GM12878 (cell line): Measurements from ENCODE around the gene RPGRIP1L. TPM values are rescaled to one million over a fixed set of nuclear protein-coding genes. Genes with fewer than 3 reads are reported as not detected.

Source experiments
- ATAC-seq: fragments of 200-7000 bp; cut with Tn5 transposase; 3 replicates; pipeline ENCODE4 v1.9.1; 2020; ENCODE audit warnings: mild to moderate bottlenecking, moderate library complexity
- BruUV-seq: library from RNA; stranded (reverse); fragments of 400-500 nt; replicated peaks from 2 replicates; lab custom pipeline; 2021; lab: Mats Ljungman, UMichigan
- CTCF ChIA-PET: fragments of 300-600 bp; sonication (Branson Sonifier 250); formaldehyde crosslinking; extraction: SDS; loops from one replicate; lab custom pipeline; 2021; ENCODE audit warnings: inconsistent platforms; lab: Yijun Ruan, JAX
- POLR2A ChIA-PET: fragments of 350-600 bp; formaldehyde crosslinking; extraction: SDS; loops from one replicate; lab custom pipeline; 2021; ENCODE audit warnings: inconsistent platforms; lab: Charles Lee
- RAD21 ChIA-PET: fragments of 300-600 bp; sonication (Branson Sonifier 250); formaldehyde crosslinking; loops from one replicate; lab custom pipeline; 2023; ENCODE audit warnings: antibody characterized with exemption; ENCODE audit not compliant: unreplicated experiment; lab: Charles Lee
- SMC1A ChIA-PET: fragments of 300-600 bp; sonication (Branson Sonifier 250); formaldehyde crosslinking; loops from one replicate; lab custom pipeline; 2023; ENCODE audit not compliant: unreplicated experiment, uncharacterized antibody; lab: Charles Lee
- DNase-seq: peaks from one replicate; pipeline ENCODE4 v3.0.0-alpha.2; 2011; ENCODE audit warnings: low read depth, low spot score
- FAIRE-seq: peaks from 3 replicates; lab custom pipeline; 2011; peaks lifted over from hg19 to GRCh38; lab: Jason Lieb, UNC
- H2AFZ ChIP-seq: 2 replicates; pipeline ENCODE4 v1.6.0; 2011; ENCODE audit warnings: low read depth, low read length, control low read depth; ENCODE audit not compliant: control insufficient read depth
- H3K27ac ChIP-seq: 2 replicates; pipeline ENCODE4 v1.5.1; 2011; ENCODE audit warnings: control low read depth; ENCODE audit not compliant: control insufficient read depth, insufficient read depth
- H3K27me3 ChIP-seq, 2 experiments: replicated peaks in 1 of 2; 2 replicates each; pipeline versions ENCODE4 v1.6.0 to v1.6.1; 2011; ENCODE audit warnings: low read length in 1 of 2; ENCODE audit not compliant: control insufficient read depth in 2 of 2, insufficient read depth in 2 of 2
- H3K36me3 ChIP-seq, 2 experiments: 2 replicates each; pipeline ENCODE4 v1.5.1; 2011; ENCODE audit warnings: low read length in 1 of 2; ENCODE audit not compliant: control insufficient read depth in 2 of 2, insufficient read depth in 2 of 2
- H3K4me1 ChIP-seq: 2 replicates; pipeline ENCODE4 v1.6.1; 2011; ENCODE audit warnings: mild to moderate bottlenecking, low read length, moderate library complexity, mixed read lengths; ENCODE audit not compliant: control insufficient read depth, insufficient read depth
- H3K4me2 ChIP-seq: 2 replicates; pipeline ENCODE4 v1.6.0; 2011; ENCODE audit warnings: control low read depth; ENCODE audit not compliant: control insufficient read depth, insufficient read depth
- H3K4me3 ChIP-seq: fragments of 200-600 bp; sonication (generic); 2 replicates; pipeline ENCODE4 v1.5.1; 2016
- H3K79me2 ChIP-seq: 2 replicates; pipeline ENCODE4 v1.6.0; 2011; ENCODE audit warnings: low read length; ENCODE audit not compliant: control insufficient read depth, insufficient read depth
- H3K9ac ChIP-seq: 2 replicates; pipeline ENCODE4 v1.8.0; 2011; ENCODE audit warnings: low read length, control low read depth, mixed read lengths; ENCODE audit not compliant: control insufficient read depth, insufficient read depth
- H3K9me3 ChIP-seq: replicated peaks from 3 replicates; pipeline ENCODE4 v1.5.1; 2011; ENCODE audit warnings: mild to moderate bottlenecking, low read length; ENCODE audit not compliant: control insufficient read depth, insufficient read depth
- H4K20me1 ChIP-seq: 2 replicates; pipeline ENCODE4 v1.6.0; 2011; ENCODE audit not compliant: control insufficient read depth, insufficient read depth
- CBX5 ChIP-seq: sonication (generic); IDR thresholded peaks from 2 replicates; pipeline ENCODE4 v1.6.1; 2016; ENCODE audit warnings: low read depth, moderate library complexity, mild to moderate bottlenecking, inconsistent platforms
- CREM ChIP-seq: IDR thresholded peaks from 2 replicates; pipeline ENCODE4 v1.6.1; 2014; ENCODE audit warnings: antibody characterized with exemption, low read depth
- CTCF ChIP-seq, 3 experiments: IDR thresholded peaks in 2 of 3; conservative IDR thresholded peaks in 1 of 3; 2 replicates each; pipeline ENCODE4 v1.5.1; 2011; ENCODE audit warnings: low read depth in 3 of 3, low read length in 3 of 3, mild to moderate bottlenecking in 3 of 3, control low read depth in 2 of 3, moderate library complexity in 2 of 3, inconsistent platforms in 1 of 3, mixed read lengths in 1 of 3; ENCODE audit not compliant: control insufficient read depth in 2 of 3, insufficient read depth in 1 of 3; ENCODE audit errors: extremely low read depth in 1 of 3
- ETV6 ChIP-seq, 2 experiments: fragments of 450-650 bp in 1 of 2; IDR thresholded peaks in 1 of 2; conservative IDR thresholded peaks in 1 of 2; 2 replicates each; pipeline ENCODE4 v1.6.1; 2014; ENCODE audit warnings: antibody characterized with exemption in 1 of 2, borderline replicate concordance in 1 of 2, low read depth in 1 of 2, mild to moderate bottlenecking in 1 of 2, moderate library complexity in 1 of 2
- FOXM1 ChIP-seq: IDR thresholded peaks from 2 replicates; pipeline ENCODE4 v1.6.1; 2012; ENCODE audit warnings: low read depth, mild to moderate bottlenecking, inconsistent platforms, low read length, moderate library complexity
- JUND ChIP-seq: IDR thresholded peaks from 2 replicates; pipeline ENCODE4 v1.6.1; 2012; ENCODE audit warnings: low read depth, mild to moderate bottlenecking, low read length, improper control_type of control experiment, moderate library complexity
- MLLT1 ChIP-seq: fragments of 450-650 bp; IDR thresholded peaks from 2 replicates; pipeline ENCODE4 v1.6.1; 2016; ENCODE audit warnings: mild to moderate bottlenecking
- NFIC ChIP-seq: IDR thresholded peaks from 2 replicates; pipeline ENCODE4 v1.6.1; 2012; ENCODE audit warnings: low read depth, mild to moderate bottlenecking, inconsistent platforms, low read length, moderate library complexity
- NFYB ChIP-seq: IDR thresholded peaks from 2 replicates; pipeline ENCODE4 v1.6.1; 2011; ENCODE audit warnings: low read depth, mild to moderate bottlenecking, low read length, improper control_type of control experiment, moderate library complexity; ENCODE audit not compliant: insufficient read depth
- PML ChIP-seq: IDR thresholded peaks from 2 replicates; pipeline ENCODE4 v1.6.1; 2012; ENCODE audit warnings: low read length, inconsistent platforms
- RBBP5 ChIP-seq: fragments of 200-600 bp; sonication (generic); conservative IDR thresholded peaks from 2 replicates; pipeline ENCODE4 v1.6.1; 2016
- SIN3A ChIP-seq: IDR thresholded peaks from 2 replicates; pipeline ENCODE4 v1.6.1; 2012; ENCODE audit warnings: low read depth, low read length, improper control_type of control experiment
- SREBF1 ChIP-seq: IDR thresholded peaks from 2 replicates; pipeline ENCODE4 v1.6.1; 2012; ENCODE audit warnings: mild to moderate bottlenecking, low read length
- SUPT20H ChIP-seq: IDR thresholded peaks from 2 replicates; pipeline ENCODE4 v1.6.1; 2011; ENCODE audit warnings: low read depth, mild to moderate bottlenecking, low read length, moderate library complexity, borderline replicate concordance; ENCODE audit not compliant: control insufficient read depth
- SUZ12 ChIP-seq: fragments of 200-600 bp; sonication (generic); IDR thresholded peaks from one replicate; pipeline ENCODE4 v1.6.1; 2018; ENCODE audit warnings: antibody characterized with exemption, mild to moderate bottlenecking; ENCODE audit not compliant: unreplicated experiment
- TCF12 ChIP-seq: IDR thresholded peaks from 2 replicates; pipeline ENCODE4 v1.6.1; 2011; ENCODE audit warnings: low read depth, mild to moderate bottlenecking, low read length
- ZBED1 ChIP-seq: IDR thresholded peaks from 2 replicates; pipeline ENCODE4 v1.6.1; 2016; ENCODE audit warnings: borderline replicate concordance
- ZZZ3 ChIP-seq: IDR thresholded peaks from 2 replicates; pipeline ENCODE4 v1.6.1; 2011; ENCODE audit warnings: low read depth; ENCODE audit not compliant: control insufficient read depth, insufficient read length
- WGBS: methylation state at CpG from one replicate; pipeline ENCODE4 v1.1.6; 2016; ENCODE audit warnings: low lambda C conversion rate; ENCODE audit not compliant: insufficient replicate concordance, insufficient coverage; ENCODE audit errors: missing lambda C conversion rate; 5-methylcytosine and 5-hydroxymethylcytosine counted together
- in situ Hi-C: fragments of 300-500 bp; cut with MboI; formaldehyde crosslinking; loops from 9 replicates; pipeline ENCODE4 v1.14.3; 2018; ENCODE audit warnings: mixed read lengths
- intact Hi-C: fragments of 100-400 bp; cut with micrococcal nuclease; formaldehyde crosslinking; loops from one replicate; pipeline ENCODE4 v1.14.2; 2022; ENCODE audit not compliant: unreplicated experiment
- polyA plus RNA-seq, 11 experiments: library from polyadenylated mRNA; depleted of rRNA in 4 of 11; unstranded in 6 of 11; stranded (reverse) in 5 of 11; fragments of >200 nt; fragmentation: Nextera tagmentation in 4 of 11; fragmentation: Illumina TruSeq in 1 of 11; extraction: Ambion mirVana in 4 of 11; extraction: Trizol in 1 of 11; gene quantifications; 1 replicate in 1 of 11; 2 replicates in 10 of 11; pipeline versions ENCODE4 v1.2.1 to v1.2.3, GENCODE V29; 2011 to 2016; ENCODE audit warnings: inconsistent platforms in 2 of 11, missing spikeins in 2 of 11, low read depth in 1 of 11
- total RNA-seq, 4 experiments: library from RNA; depleted of rRNA in 3 of 4; stranded (reverse); fragments of >200 nt in 3 of 4; fragmentation: Illumina TruSeq in 1 of 4; extraction: Trizol in 1 of 4; gene quantifications; 2 replicates each; pipeline versions ENCODE4 v1.2.1 to v1.2.3, GENCODE V29; 2013 to 2021

Gene RPGRIP1L
- total and polyA plus RNA-seq, 10 of the 15 experiments (the other 5 are each of a cell fraction or from before 2014, with no cell fraction given): 3.5 to 9.6 (median 4.4) TPM

- Histone ChIP-seq H3K27me3 (no peaks in the 10 kb centered on the region), H2AFZ (no peak overlapping the region), H3K27ac (no peak overlapping the region), H3K79me2 (no peaks in the 10 kb centered on the region), H3K4me1 (no peaks in the 10 kb centered on the region), H4K20me1 (no peaks in the 10 kb centered on the region), H3K4me2 (no peak overlapping the region), H3K4me3 (no peak overlapping the region), H3K9ac (no peak overlapping the region), H3K9me3 (no peaks in the 10 kb centered on the region), H3K36me3 (no peaks in the 10 kb centered on the region)
- ChIA-PET RAD21 (no interaction called here), POLR2A (no interaction called here), SMC1A (no interaction called here), CTCF (no interaction called here)
- no peak for DNase-seq
- TF ChIP-seq CREM: no peak
- TF ChIP-seq ZBED1: no peak
- TF ChIP-seq SUZ12: no peak
- TF ChIP-seq NFIC: no peak
- no peak for TF ChIP-seq CBX5
- no peak for TF ChIP-seq PML
- TF ChIP-seq RBBP5: no peak
- no peak for TF ChIP-seq SUPT20H
- TF ChIP-seq ETV6 (conservative IDR thresholded peaks at IDR 0.05 in 1 of 2, IDR thresholded peaks at IDR 0.05 in 1 of 2; ENCODE audit: borderline replicate concordance in 1 of 2, low read depth in 1 of 2): no peak
- TF ChIP-seq SIN3A: no peak
- WGBS: 93% methylated on average over 2 of the region's 2 CpGs
- in situ Hi-C loops (no loop called here), intact Hi-C loops (no loop called here)
- BruUV-seq: no TSS peak
- no peak for FAIRE-seq
- no peak for ATAC-seq
These were observed 76.8 kb downstream of the RPGRIP1L start for GRCh38 chr16:53626811-53627210.

- ATAC-seq (no peak), DNase-seq (no peak), FAIRE-seq (no peak)
- ChIA-PET SMC1A (no interaction called here), POLR2A (no interaction called here), RAD21 (no interaction called here), CTCF (no interaction called here)
- Histone ChIP-seq H3K4me2 (no peak overlapping the region), H3K4me3 (no peak overlapping the region), H4K20me1 (no peaks in the 10 kb centered on the region), H3K79me2 (no peaks in the 10 kb centered on the region), H3K27me3 (no peaks in the 10 kb centered on the region), H3K9ac (no peak overlapping the region), H3K36me3 (no peaks in the 10 kb centered on the region), H3K9me3 (no peaks in the 10 kb centered on the region), H3K27ac (no peak overlapping the region), H3K4me1 (no peaks in the 10 kb centered on the region), H2AFZ (no peak overlapping the region)
- no TSS peak for BruUV-seq
- WGBS: 73% methylated on average over 4 of the region's 4 CpGs
- in situ Hi-C loops (no loop called here), intact Hi-C loops (no loop called here)
- no peak for TF ChIP-seq CTCF (IDR thresholded peaks at IDR 0.05 in 2 of 3, conservative IDR thresholded peaks at IDR 0.05 in 1 of 3; ENCODE audit: control insufficient read depth in 2 of 3, extremely low read depth in 1 of 3, insufficient read depth in 1 of 3, low read depth in 3 of 3, low read length in 3 of 3)
- TF ChIP-seq MLLT1: no peak
- no peak for TF ChIP-seq SREBF1
- TF ChIP-seq ZZZ3: no peak
- TF ChIP-seq TCF12: no peak
- TF ChIP-seq NFYB: no peak
- no peak for TF ChIP-seq FOXM1
- TF ChIP-seq JUND: no peak
These were observed 77.5 kb downstream of the RPGRIP1L start for GRCh38 chr16:53626161-53626560.
